ENCODE data around the gene TRIM52.

DNA sequence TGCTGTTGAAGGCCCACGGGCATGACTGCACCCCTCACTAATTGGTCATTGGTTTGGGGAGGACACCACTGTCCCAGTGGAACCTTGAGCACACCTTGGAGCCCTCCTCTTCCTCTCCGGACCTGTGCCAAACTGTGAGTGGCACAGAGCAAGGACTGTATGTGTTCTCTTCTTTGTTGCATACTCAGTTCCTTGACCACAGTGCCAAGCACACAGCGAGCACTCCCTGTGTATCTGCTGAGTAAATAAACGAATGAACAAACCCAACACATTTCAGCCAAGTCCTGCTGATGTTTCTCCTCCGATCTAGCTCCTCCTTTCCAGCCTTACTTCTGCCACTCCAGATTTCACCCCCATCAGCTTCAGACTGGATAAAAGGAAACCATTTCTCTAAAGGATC, 2.7 kb upstream of the TRIM52 start:
- no peak for TF ChIP-seq CTCF (IDR thresholded peaks at IDR 0.05; ENCODE audit: insufficient read depth, low read length, poor library complexity, severe bottlenecking)
- no peak for TF ChIP-seq EZH2phosphoT487 (conservative IDR thresholded peaks at IDR 0.05; ENCODE audit: low read length)
